Activated naive CD8-positive, alpha-beta T cell treated with anti-CD3 and anti-CD28 coated beads, Interleukin-2, amount 10 ng/mL, durations not matched to agents 7 days and 5 days (primary cell): ENCODE data around the gene ZFP1. TPM values are rescaled to one million over a fixed set of nuclear protein-coding genes. Genes with fewer than 3 reads are reported as not detected.
"Not testable (repeated sequence)": the region's sequence is repeated elsewhere in the genome, so short reads cannot be mapped to it uniquely, and the experiment has no call there.

Source experiments
- ATAC-seq: fragments of 150-1000 bp; cut with Tn5 transposase; one replicate; pipeline ENCODE4 v1.10.0; 2021; ENCODE audit warnings: low read depth, moderate library complexity
- POLR2A ChIA-PET: fragments of 350-600 bp; sonication (Branson Sonifier 250); formaldehyde crosslinking; loops from one replicate; lab custom pipeline; 2021; ENCODE audit warnings: antibody characterized with exemption; lab: Charles Lee
- DNase-seq: peaks from one replicate; pipeline ENCODE4 v3.0.0; 2021
- H3K27ac Mint-ChIP-seq: one replicate; pipeline ENCODE4 v1.8.0; 2022; ENCODE audit warnings: mild to moderate bottlenecking, mixed read lengths
- H3K27me3 Mint-ChIP-seq: one replicate; pipeline ENCODE4 v1.8.0; 2022; ENCODE audit warnings: mild to moderate bottlenecking, moderate library complexity, mixed read lengths
- H3K36me3 Mint-ChIP-seq: one replicate; pipeline ENCODE4 v1.8.0; 2021; ENCODE audit warnings: mild to moderate bottlenecking, mixed read lengths
- H3K4me1 Mint-ChIP-seq: one replicate; pipeline ENCODE4 v1.8.0; 2021; ENCODE audit warnings: mixed read lengths
- H3K4me3 Mint-ChIP-seq: one replicate; pipeline ENCODE4 v1.8.0; 2022; ENCODE audit warnings: mild to moderate bottlenecking, moderate library complexity, mixed read lengths
- H3K9me3 Mint-ChIP-seq: one replicate; pipeline ENCODE4 v1.8.0; 2021; ENCODE audit warnings: mixed read lengths
- total RNA-seq, 2 experiments: library from RNA; stranded (reverse); gene quantifications; one replicate each; pipeline ENCODE4 v1.2.3, GENCODE V29; 2021

Gene ZFP1
- total RNA-seq, 2 experiments from 2014 or later, result 16.2 to 16.3 TPM

- peaks cover 6% of the 10 kb centered on the region for H3K4me1 Mint-ChIP-seq
- H3K27me3 Mint-ChIP-seq, result peaks cover 9% of the 10 kb centered on the region
- H3K27ac Mint-ChIP-seq, result no peak within 1 kb of the TSS
- DNase-seq (no peak), ATAC-seq (no peak)
- peaks cover under 1% of the 10 kb centered on the region for H3K9me3 Mint-ChIP-seq
- POLR2A ChIA-PET, result no interaction called here
- H3K4me3 Mint-ChIP-seq, result no peak within 1 kb of the TSS
- no peaks in the 10 kb centered on the region for H3K36me3 Mint-ChIP-seq
Observed at GRCh38 chr16:75116081-75116910, 32.0 kb upstream of the ZFP1 start, which contains the start of gene LDHD. Gene LDHD, minus strand, starts transcription at chr16:75116780. Its CDS starts 60 bp downstream, at chr16:75116720.

DNA sequence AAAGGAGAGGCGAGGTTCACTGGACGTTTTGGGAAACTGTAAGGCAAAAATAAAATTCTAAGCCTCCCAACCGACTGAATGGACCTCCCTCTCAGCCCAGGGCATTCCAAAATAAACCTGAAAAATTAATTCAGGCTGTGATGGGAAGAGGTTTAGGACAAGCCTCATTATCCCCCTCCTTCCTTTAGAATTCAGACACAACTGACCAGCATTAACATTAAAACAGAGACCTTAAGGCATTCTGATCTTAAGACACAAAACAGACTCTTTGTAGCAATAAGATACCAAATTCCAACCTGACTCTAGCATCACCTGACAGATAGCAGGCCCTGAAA lies 31.4 kb upstream of the ZFP1 start:
- Mint-ChIP-seq H3K9me3 (peaks cover 1% of the 10 kb centered on the region), H3K4me3 (no peak overlapping the region), H3K27ac (no peak overlapping the region), H3K4me1 (peaks cover 2% of the 10 kb centered on the region), H3K27me3 (peaks cover 9% of the 10 kb centered on the region), H3K36me3 (no peaks in the 10 kb centered on the region)
- ATAC-seq, result no peak
- POLR2A ChIA-PET, result no interaction called here
- DNase-seq, result no peak

DNA sequence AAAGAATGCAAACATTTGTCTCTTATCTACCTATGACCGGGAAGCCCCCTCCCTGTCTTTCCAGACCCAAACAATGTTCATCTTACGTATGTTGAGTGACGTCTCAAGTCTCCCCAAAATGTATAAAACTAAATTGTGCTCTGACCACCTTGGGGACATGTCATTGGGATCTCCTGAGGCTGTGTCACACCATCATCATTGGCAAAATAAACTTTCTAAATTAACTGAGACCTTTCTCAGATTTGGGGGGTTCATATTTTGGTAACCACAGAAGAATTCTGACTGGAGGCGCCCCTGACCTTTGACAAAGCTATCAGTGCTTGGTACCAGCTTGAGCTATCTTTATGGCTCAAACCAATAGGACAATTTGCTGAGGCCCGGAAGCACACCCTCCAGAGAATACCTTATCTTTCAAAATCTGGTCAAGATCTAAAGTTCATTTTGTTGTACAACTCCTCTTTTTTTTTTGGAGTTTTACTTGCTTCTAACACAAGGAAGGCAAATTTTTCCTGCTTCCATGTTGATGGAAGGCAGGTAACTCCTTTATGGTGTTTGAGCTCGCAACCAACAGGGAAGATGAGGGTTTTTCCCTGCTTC lies 29.3 kb upstream of the ZFP1 start:
- no peak for ATAC-seq
- H3K36me3 Mint-ChIP-seq, result no peaks in the 10 kb centered on the region
- H3K27ac Mint-ChIP-seq, result no peak overlapping the region
- no peak for DNase-seq
- H3K27me3 Mint-ChIP-seq, result no peaks in the 10 kb centered on the region
- H3K4me3 Mint-ChIP-seq, result no peak overlapping the region
- peaks cover 6% of the 10 kb centered on the region for H3K9me3 Mint-ChIP-seq
- no peaks in the 10 kb centered on the region for H3K4me1 Mint-ChIP-seq
- POLR2A ChIA-PET, result no interaction called here

DNA sequence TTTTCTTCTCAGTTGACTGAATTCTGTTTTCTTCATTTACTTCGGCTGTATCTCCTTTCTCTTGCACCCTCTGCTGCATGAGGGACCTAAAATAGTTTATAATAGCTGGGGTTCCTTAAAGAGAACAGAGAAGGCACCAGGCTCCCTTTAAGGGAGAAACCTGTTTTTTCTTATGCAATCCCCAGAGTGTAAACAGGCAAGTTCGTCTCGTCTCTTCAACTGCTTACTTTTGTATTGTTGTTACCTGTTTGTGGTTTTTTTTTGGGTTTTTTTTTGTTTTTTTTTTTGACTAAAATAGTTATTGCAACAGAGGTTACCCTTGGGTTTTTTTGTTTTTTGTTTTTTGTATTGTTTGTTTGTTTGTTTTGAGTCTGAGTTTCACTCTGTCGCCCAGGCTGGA lies 28.1 kb upstream of the ZFP1 start:
- POLR2A ChIA-PET, result no interaction called here
- no peaks in the 10 kb centered on the region for H3K4me1 Mint-ChIP-seq
- no peaks in the 10 kb centered on the region for H3K36me3 Mint-ChIP-seq
- H3K27me3 Mint-ChIP-seq, result no peaks in the 10 kb centered on the region
- no peak overlapping the region for H3K4me3 Mint-ChIP-seq
- ATAC-seq, result no peak
- no peak for DNase-seq
- peaks cover 7% of the 10 kb centered on the region for H3K9me3 Mint-ChIP-seq
- no peak overlapping the region for H3K27ac Mint-ChIP-seq

DNA sequence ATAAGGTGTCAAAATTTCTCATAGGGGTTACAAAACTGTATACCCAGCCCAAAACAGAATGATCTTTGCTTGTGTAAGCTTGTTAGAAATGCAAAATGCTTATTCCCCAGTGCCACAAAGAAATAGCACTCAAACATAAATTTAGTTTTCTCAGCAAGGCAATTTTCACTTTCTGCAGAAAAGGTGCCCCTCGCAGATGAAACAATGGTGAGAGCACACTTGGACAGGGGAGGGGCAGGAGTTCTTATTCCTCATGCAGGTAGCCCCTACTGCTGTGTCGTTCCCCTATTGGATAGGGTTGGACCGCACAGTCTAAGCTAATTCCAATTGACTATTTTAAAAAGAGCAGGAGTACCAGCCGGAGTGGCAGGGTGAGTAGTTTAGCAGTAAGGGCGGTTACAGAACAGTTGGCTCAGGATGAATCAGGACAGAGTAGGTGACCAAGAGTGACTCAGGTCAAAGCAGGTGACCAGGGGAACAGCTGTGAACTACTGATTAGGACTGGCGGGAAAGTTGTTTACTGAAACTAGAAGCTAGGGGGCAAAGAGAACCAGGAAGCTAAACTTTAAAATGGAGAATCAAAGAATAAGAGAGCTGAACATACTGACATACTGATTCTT lies 26.3 kb upstream of the ZFP1 start:
- POLR2A ChIA-PET, result no interaction called here
- H3K27ac Mint-ChIP-seq, result no peak overlapping the region
- no peak for DNase-seq
- no peaks in the 10 kb centered on the region for H3K4me1 Mint-ChIP-seq
- H3K27me3 Mint-ChIP-seq, result peaks cover 1% of the 10 kb centered on the region
- H3K9me3 Mint-ChIP-seq, result peaks cover 7% of the 10 kb centered on the region
- no peak overlapping the region for H3K4me3 Mint-ChIP-seq
- no peaks in the 10 kb centered on the region for H3K36me3 Mint-ChIP-seq
- ATAC-seq, result no peak

DNA sequence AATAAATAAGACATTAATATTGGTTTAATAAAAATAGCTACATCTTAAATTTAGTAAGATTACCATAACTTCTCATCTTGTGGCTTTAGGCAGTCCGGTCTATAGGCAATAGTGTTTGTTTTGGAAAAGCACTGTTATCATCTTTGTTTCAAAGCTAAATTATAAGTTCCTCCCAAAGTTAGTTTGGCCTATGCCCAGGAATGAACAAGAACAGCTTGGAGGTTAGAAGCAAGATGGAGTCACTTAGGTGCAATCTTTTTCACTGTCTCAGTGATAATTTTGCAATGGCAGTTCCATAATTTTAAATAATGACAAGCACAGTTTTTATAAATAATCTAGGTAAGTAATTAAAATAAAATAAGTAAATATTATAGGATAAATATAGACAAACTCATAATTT lies 25.7 kb upstream of the ZFP1 start:
- no peak for ATAC-seq
- H3K4me1 Mint-ChIP-seq, result no peaks in the 10 kb centered on the region
- no peaks in the 10 kb centered on the region for H3K36me3 Mint-ChIP-seq
- H3K27me3 Mint-ChIP-seq, result peaks cover 3% of the 10 kb centered on the region
- DNase-seq, result no peak
- peaks cover 10% of the 10 kb centered on the region for H3K9me3 Mint-ChIP-seq
- no peak overlapping the region for H3K4me3 Mint-ChIP-seq
- POLR2A ChIA-PET, result interaction anchor here (0.6 kb wide), 2 partner anchors 15 to 237 kb away, joined by 4 to 8 read pairs; no protein-coding TSS in a partner anchor
- H3K27ac Mint-ChIP-seq, result no peak overlapping the region

DNA sequence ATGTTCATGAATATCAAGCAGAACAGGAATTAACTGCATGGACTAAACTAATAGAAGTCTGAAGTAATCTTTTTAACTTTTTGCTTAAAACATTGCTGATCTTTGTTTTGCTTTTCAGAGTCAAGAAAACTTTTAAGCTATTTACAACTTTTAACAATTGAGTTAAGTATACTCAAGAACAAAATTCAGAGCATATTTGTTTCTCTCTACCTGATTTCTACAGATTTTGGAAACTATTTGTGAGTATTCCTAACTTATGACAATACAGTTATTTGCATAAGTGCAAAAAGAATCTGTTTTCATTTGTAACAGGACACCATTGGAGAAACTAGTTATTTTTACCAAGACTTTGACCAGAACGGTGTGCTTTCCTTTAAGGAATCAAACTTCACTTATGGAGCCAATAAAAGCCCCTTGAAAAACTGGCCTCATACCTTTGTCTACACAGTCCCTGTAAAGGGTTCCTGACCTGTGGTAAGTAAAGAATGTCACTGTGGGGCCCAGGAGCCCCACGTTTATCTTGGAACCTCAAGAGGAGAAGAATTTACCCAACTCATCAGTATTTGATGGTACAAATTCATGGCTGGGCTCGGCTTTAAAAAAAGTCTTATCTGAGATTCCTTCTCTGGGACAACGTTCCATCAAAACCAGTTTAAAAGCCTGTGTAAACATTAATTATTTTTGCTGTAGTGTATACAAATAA lies 20.5 kb upstream of the ZFP1 start:
- POLR2A ChIA-PET, result no interaction called here
- peaks cover 3% of the 10 kb centered on the region for H3K4me1 Mint-ChIP-seq
- H3K9me3 Mint-ChIP-seq, result peaks cover 7% of the 10 kb centered on the region
- ATAC-seq (no peak), DNase-seq (no peak)
- no peak overlapping the region for H3K4me3 Mint-ChIP-seq
- H3K27me3 Mint-ChIP-seq, result peaks cover 5% of the 10 kb centered on the region
- H3K36me3 Mint-ChIP-seq, result peaks cover 1% of the 10 kb centered on the region
- no peak overlapping the region for H3K27ac Mint-ChIP-seq

DNA sequence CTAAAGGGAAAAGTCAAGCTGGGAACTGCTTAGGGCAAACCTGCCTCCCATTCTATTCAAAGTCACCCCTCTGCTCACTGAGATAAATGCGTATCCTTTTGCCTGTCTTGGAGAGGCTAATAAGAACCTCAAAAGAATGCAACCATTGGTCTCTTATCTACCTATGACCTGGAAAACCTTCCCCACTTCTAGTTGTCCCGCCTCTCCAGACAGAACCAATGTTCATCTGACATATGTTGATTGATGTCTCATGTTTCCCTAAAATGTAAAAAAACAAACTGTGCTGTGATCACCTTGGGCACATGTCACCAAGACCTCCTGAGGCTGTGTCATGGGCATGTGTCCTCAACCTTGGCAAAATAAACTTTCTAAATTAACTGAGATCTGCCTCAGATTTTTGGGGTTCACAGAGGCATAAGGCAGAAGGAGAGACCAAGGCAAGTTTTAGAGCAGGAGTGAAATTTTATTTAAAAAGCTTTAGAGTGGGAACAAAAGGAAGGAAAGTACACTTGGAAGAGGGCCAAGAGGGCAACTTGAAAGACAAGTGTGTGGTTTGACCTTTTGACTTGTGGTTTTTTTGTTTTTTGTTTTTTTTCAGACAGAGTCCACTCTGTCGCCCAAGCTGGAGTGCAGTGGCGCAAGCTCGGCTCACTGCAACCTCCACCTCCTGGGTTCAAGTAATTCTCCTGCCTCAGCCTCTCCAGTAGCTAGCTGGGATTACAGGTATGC lies 18.7 kb upstream of the ZFP1 start:
- DNase-seq, H3K4me3 Mint-ChIP-seq, POLR2A ChIA-PET, H3K27me3 Mint-ChIP-seq, H3K4me1 Mint-ChIP-seq, H3K9me3 Mint-ChIP-seq, ATAC-seq, H3K36me3 Mint-ChIP-seq, H3K27ac Mint-ChIP-seq: not testable (repeated sequence)

GRCh38 chr16:75130150-75130771 lies 18.1 kb upstream of the ZFP1 start:
- POLR2A ChIA-PET, result no interaction called here
- peaks cover 1% of the 10 kb centered on the region for H3K36me3 Mint-ChIP-seq
- H3K9me3 Mint-ChIP-seq, result peaks cover 6% of the 10 kb centered on the region
- H3K27ac Mint-ChIP-seq, result no peak overlapping the region
- H3K4me1 Mint-ChIP-seq, result peaks cover 3% of the 10 kb centered on the region
- ATAC-seq, result no peak
- H3K27me3 Mint-ChIP-seq, result peaks cover 7% of the 10 kb centered on the region
- H3K4me3 Mint-ChIP-seq, result no peak overlapping the region
- no peak for DNase-seq

- POLR2A ChIA-PET, result no interaction called here
- no peak for ATAC-seq
Observed at GRCh38 chr16:75131081-75131480, 17.2 kb upstream of the ZFP1 start.

DNA sequence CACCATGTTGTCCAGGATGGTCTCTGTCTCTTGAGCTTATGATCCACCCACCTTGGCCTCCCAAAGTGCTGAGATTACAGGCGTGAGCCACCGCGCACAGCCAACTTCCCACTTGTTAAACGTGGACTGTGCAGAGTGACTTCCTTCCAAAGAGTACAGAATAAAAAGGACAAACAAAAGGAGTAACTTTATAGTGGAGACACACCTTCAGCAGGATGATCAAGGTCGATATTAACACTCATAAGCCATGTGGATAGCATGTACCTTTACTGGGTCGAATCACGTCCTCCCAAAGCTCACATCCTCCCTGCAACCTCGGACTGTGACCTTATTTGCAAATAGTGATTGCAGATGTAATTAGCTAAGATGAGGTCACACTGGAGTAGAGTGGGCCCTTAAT lies 10.1 kb upstream of the ZFP1 start:
- H3K27me3 Mint-ChIP-seq, result peaks cover 2% of the 10 kb centered on the region
- ATAC-seq, result no peak
- H3K4me1 Mint-ChIP-seq, result peaks cover 5% of the 10 kb centered on the region
- H3K36me3 Mint-ChIP-seq, result no peaks in the 10 kb centered on the region
- POLR2A ChIA-PET, result no interaction called here
- H3K9me3 Mint-ChIP-seq, result peaks cover 2% of the 10 kb centered on the region
- DNase-seq, result no peak
- no peak overlapping the region for H3K4me3 Mint-ChIP-seq
- H3K27ac Mint-ChIP-seq, result peak overlapping the region; percentile 30

More at GRCh38 chr16:75131081-75131480, 17.2 kb upstream of the ZFP1 start:
- no peak overlapping the region for H3K27ac Mint-ChIP-seq
- no peak overlapping the region for H3K4me3 Mint-ChIP-seq
- peaks cover 6% of the 10 kb centered on the region for H3K9me3 Mint-ChIP-seq
- peaks cover 1% of the 10 kb centered on the region for H3K36me3 Mint-ChIP-seq
- peaks cover 3% of the 10 kb centered on the region for H3K4me1 Mint-ChIP-seq
- H3K27me3 Mint-ChIP-seq, result peaks cover 7% of the 10 kb centered on the region
- DNase-seq, result no peak

DNA sequence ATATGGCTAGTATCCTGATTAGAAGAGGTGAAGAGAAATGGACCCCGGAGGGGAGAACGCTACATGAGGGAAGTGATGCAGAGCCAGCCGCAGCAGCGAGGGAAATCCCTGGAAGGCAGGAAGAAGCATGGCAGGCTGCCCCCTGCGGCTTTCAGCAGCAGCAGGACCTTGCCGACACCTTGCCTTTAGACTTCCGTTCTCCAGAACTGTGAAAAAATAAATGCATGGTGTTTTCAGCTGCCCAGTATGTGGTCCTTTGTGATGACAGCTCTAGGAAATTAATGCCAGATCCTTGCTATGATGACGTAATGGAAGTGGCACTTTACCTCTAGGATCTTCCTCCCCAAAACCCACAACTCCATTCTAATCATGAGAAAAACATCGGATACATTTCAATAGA lies 9.7 kb upstream of the ZFP1 start:
- POLR2A ChIA-PET, result no interaction called here
- DNase-seq (no peak), ATAC-seq (peak; percentile 39)
- Mint-ChIP-seq H3K27me3 (no peaks in the 10 kb centered on the region), H3K9me3 (peaks cover 2% of the 10 kb centered on the region), H3K27ac (peak overlapping the region; percentile 30), H3K4me3 (no peak overlapping the region), H3K36me3 (no peaks in the 10 kb centered on the region), H3K4me1 (peaks cover 5% of the 10 kb centered on the region)
